Raji (cell line): ENCODE data around the gene DPP10.

Experiments
- POLR2A ChIP-seq: IDR thresholded peaks from 2 replicates; pipeline ENCODE4 v1.6.1; 2011; ENCODE audit warnings: low read depth, low read length, control low read depth; ENCODE audit not compliant: insufficient read depth

The DPP10 gene

GRCh38 chr2:115374981-115375380 lies 932.5 kb downstream of the DPP10 start:
- no peak for TF ChIP-seq POLR2A

DNA sequence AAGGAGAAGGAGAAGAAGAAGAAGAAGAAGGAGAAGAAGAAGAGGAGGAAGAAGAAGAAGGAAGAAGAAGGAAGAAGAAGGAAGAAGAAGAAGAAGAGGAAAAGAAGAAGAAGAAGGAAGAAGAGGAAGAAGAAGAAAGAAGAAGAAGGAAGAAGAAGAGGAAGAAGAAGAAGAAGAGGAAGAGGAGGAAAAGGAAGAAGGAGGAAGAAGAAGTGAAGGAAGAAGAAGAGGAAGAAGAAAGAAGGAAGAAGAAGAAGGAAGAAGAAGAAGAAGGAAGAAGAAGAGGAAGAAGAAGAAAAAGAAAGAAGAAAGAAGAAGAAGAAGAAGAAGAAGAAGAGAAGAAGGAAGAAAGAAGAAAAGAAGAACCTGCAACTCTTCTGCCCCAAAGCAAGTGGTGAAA lies 942.0 kb downstream of the DPP10 start:
- no peak for TF ChIP-seq POLR2A

DNA sequence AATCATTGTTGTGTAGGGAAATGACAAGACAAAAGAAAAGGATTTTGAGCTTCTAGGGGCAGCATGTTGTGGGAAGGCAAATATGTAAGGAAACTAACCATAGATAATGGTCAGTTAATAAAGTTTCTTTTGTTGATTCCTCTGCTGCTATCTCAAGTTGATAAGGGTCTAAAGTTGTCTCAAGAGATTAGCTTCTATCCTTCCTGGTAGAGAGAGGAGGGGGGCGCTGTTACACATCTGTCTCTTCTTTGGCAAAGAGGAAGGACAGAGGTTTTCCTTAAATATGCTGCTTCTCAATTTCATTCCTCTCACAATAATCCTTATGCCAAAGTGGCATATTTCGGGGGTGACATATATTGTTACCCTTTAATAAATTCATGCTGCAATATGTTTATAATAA lies 944.0 kb downstream of the DPP10 start:
- TF ChIP-seq POLR2A, result no peak

- no peak for TF ChIP-seq POLR2A
Observed at GRCh38 chr2:115389024-115389423, 946.6 kb downstream of the DPP10 start.

DNA sequence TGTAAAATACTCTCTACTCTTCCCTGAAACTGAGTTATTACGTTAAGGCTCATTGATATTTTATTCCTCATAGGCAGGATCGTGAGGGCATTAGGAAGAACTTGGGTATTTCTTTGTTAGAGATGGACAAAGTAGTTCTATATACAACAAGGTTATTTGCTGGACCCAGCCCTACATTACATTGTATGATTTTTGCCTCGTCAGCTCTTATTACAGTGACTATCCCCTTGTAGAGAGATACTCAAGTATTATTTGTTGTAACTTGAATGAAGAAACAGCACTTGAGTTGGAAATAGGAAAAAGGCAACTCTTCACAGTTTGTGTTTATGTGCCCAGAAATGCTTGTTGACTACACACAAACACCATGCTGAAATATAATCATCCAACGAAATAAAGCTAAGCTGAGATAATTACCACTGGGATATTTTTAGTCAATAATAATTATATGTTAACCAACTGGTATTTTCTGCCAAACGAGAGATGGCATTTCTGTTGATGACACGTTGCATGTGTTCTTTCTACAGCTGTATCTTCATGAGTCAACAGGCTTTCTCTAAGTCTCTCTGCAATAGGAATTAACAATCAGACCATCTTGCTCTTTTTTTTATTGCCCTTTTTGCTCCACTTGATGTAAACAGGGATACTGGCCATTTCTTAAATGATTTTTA lies 947.6 kb downstream of the DPP10 start:
- no peak for TF ChIP-seq POLR2A

GRCh38 chr2:115396579-115396978 lies 954.1 kb downstream of the DPP10 start:
- TF ChIP-seq POLR2A, result no peak

GRCh38 chr2:115400940-115401339 lies 958.5 kb downstream of the DPP10 start:
- TF ChIP-seq POLR2A, result no peak

DNA sequence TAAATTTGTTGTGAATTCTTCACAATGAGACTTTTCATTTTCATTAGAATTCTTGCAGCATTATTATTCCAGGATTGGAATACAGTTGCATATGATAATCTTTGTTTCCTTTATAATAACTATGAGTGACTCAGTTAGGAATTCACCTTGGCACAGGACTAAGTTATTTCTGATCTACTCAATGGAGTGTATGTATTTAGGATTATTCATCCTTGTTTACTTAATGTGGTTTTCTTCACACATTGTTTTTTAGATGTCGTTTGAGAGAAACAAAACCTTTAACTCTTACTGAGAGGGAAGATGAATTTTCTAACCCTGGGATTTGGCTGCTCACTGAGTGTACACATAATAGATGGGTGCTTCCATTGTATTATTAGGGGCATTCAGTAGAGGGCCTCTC lies 970.1 kb downstream of the DPP10 start:
- TF ChIP-seq POLR2A, result no peak

DNA sequence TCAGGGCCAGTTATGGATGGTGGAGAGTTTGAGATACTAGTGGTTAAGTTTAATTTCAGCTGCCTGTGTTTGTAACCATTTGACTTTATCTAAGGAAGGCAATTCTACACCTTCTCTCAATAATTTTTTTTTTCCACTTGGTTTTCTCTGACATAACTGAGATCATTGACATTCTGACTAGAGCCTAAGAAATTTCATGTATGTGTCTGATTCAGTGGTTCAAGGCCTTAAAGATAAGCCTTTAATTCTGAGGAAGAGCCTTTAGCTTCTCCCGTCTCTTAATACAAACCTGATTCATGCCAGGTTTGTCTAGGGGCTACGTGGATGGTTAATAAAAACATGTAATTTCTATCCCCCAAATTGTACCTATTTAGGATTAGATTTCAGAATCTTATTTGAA lies 971.4 kb downstream of the DPP10 start:
- TF ChIP-seq POLR2A, result no peak

GRCh38 chr2:115414466-115414865 lies 972.0 kb downstream of the DPP10 start:
- no peak for TF ChIP-seq POLR2A

DNA sequence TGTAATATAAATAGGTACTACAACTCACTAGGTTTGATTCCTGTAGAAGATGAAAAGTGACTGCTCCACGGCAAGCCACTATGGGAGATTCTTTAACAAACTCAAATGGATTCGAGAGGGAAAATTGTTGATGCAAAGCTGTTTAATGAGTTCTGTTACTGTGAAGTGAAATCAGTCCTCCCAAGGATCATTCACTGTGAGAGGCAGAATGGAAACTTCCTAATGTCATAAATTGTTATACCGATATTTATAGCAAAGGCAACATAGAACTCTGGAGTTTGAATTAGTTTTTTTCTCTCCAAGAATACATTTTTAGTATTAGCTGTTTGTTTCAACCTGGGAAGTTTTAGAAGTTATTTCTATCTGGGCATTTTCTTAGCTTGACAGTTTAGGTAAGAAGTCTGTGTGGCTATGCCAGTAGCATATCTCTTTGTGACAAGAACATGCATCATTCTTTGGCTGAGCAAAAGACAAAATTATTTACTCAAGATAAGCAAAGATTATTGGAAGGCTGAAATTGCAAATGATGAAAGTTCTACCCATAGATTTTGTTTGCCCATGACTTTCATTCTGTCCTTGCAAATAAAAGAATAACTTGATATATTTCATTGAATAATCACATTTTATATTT lies 979.7 kb downstream of the DPP10 start:
- TF ChIP-seq POLR2A, result no peak

- no peak for TF ChIP-seq POLR2A
Observed at GRCh38 chr2:115427436-115427835, 985.0 kb downstream of the DPP10 start.

- TF ChIP-seq POLR2A, result no peak
Observed at GRCh38 chr2:115443539-115444185, 1001.2 kb downstream of the DPP10 start.

GRCh38 chr2:115460008-115460407 lies 1017.6 kb downstream of the DPP10 start:
- TF ChIP-seq POLR2A, result no peak

DNA sequence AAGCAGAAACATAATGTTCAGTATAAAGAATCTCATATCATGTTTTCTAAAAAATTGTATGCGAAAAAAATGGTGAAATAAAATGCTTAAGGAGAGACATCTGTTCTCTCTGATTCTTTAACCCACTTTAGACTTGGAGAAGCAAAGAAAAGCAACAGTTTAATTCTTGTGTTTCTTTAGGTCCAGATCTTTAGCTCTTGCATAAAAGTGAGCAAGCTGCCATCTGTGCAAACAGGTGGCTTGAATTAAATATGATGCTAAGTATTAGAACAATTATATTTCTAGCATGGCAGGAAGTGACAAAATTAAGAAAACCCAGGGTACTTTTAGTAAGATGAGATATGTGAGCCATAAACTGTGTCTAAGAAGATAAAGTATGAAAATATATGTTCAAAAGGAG lies 1038.3 kb downstream of the DPP10 start:
- no peak for TF ChIP-seq POLR2A

- TF ChIP-seq POLR2A, result no peak
Observed at GRCh38 chr2:115481842-115482241, 1039.4 kb downstream of the DPP10 start.
